DOHH2 (cell line): Measurements from ENCODE around the gene STRN4.
"Not testable (repeated sequence)": the region's sequence is repeated elsewhere in the genome, so short reads cannot be mapped to it uniquely, and the experiment has no call there.

Experiments
- H3F3A ChIP-seq: fragments of 200-600 bp; sonication (generic), shearing (Covaris generic); 2 replicates; pipeline ENCODE4 v1.6.0; 2016; ENCODE audit warnings: antibody characterized with exemption, mild to moderate bottlenecking; ENCODE audit not compliant: control insufficient read depth, insufficient read depth
- H3K27ac ChIP-seq: fragments of 200-600 bp; sonication (generic); 2 replicates; pipeline ENCODE4 v1.5.1; 2014; ENCODE audit warnings: low read depth, mild to moderate bottlenecking, low read length, moderate library complexity
- H3K27me3 ChIP-seq: fragments of 200-600 bp; sonication (generic); 2 replicates; pipeline ENCODE4 v1.6.1; 2014; ENCODE audit warnings: mild to moderate bottlenecking, low read length, mixed read lengths; ENCODE audit not compliant: control insufficient read depth
- H3K36me3 ChIP-seq: fragments of 200-600 bp; sonication (generic); 2 replicates; pipeline ENCODE4 v1.6.1; 2014; ENCODE audit warnings: mild to moderate bottlenecking, low read length, moderate library complexity, mixed read lengths; ENCODE audit not compliant: control insufficient read depth
- H3K4me1 ChIP-seq: fragments of 200-600 bp; sonication (generic); 2 replicates; pipeline ENCODE4 v1.6.1; 2014; ENCODE audit warnings: mild to moderate bottlenecking, low read length, mixed read lengths; ENCODE audit not compliant: control insufficient read depth
- H3K4me2 ChIP-seq: fragments of 200-600 bp; sonication (generic); 2 replicates; pipeline ENCODE4 v1.6.0; 2014; ENCODE audit warnings: mild to moderate bottlenecking, low read length, moderate library complexity
- H3K4me3 ChIP-seq: fragments of 200-600 bp; sonication (generic); 2 replicates; pipeline ENCODE4 v1.5.1; 2014; ENCODE audit warnings: mild to moderate bottlenecking, low read length, mixed read lengths
- H3K79me2 ChIP-seq: fragments of 200-600 bp; sonication (generic); 2 replicates; pipeline ENCODE4 v1.6.1; 2014; ENCODE audit warnings: mild to moderate bottlenecking, low read length, mixed read lengths; ENCODE audit not compliant: control insufficient read depth
- H3K9me2 ChIP-seq: fragments of 200-600 bp; sonication (generic); replicated peaks from 2 replicates; pipeline ENCODE4 v1.6.1; 2014; ENCODE audit warnings: mild to moderate bottlenecking, low read length, mixed read lengths; ENCODE audit not compliant: control insufficient read depth
- H3K9me3 ChIP-seq: fragments of 200-600 bp; sonication (generic); 2 replicates; pipeline ENCODE4 v1.6.1; 2014; ENCODE audit warnings: antibody characterized with exemption, low read length, mixed read lengths; ENCODE audit not compliant: control insufficient read depth, insufficient read depth
- H4K20me1 ChIP-seq: fragments of 200-600 bp; sonication (generic); 2 replicates; pipeline ENCODE4 v1.6.0; 2014; ENCODE audit warnings: low read depth, mild to moderate bottlenecking, antibody characterized with exemption, low read length, moderate library complexity; ENCODE audit not compliant: control insufficient read depth, insufficient read depth
- CTCF ChIP-seq: fragments of 200-600 bp; sonication (generic); IDR thresholded peaks from one replicate; pipeline ENCODE4 v1.5.1; 2014; ENCODE audit warnings: antibody characterized with exemption, mild to moderate bottlenecking, low read depth, low read length; ENCODE audit not compliant: poor library complexity, severe bottlenecking
- EZH2phosphoT487 ChIP-seq: fragments of 200-600 bp; sonication (generic); IDR thresholded peaks from 2 replicates; pipeline ENCODE4 v1.6.1; 2017; ENCODE audit warnings: borderline replicate concordance, mild to moderate bottlenecking, antibody characterized with exemption, low read length, moderate library complexity, mixed read lengths

STRN4 gene

GRCh38 chr19:46782355-46783019 is 36.2 kb upstream of the STRN4 start:
- Histone ChIP-seq H3F3A (peaks cover 5% of the 10 kb centered on the region; the same call in 1 of the 2 replicates), H3K9me2 (no peaks in the 10 kb centered on the region), H3K27me3 (no peaks in the 10 kb centered on the region), H3K36me3 (peaks cover 88% of the 10 kb centered on the region), H3K4me2 (no peak overlapping the region), H3K4me3 (no peak overlapping the region), H3K27ac (no peak overlapping the region), H4K20me1 (peaks cover 31% of the 10 kb centered on the region; the same call in 1 of the 2 replicates), H3K4me1 (peaks cover 25% of the 10 kb centered on the region), H3K79me2 (peaks cover 66% of the 10 kb centered on the region), H3K9me3 (no peaks in the 10 kb centered on the region)
- no peak for TF ChIP-seq EZH2phosphoT487
- no peak for TF ChIP-seq CTCF

GRCh38 chr19:46777956-46778645 is 31.9 kb upstream of the STRN4 start:
- H4K20me1 ChIP-seq, result peaks cover 25% of the 10 kb centered on the region; the same call in 1 of the 2 replicates
- not testable (repeated sequence) for H3K27me3 ChIP-seq

GRCh38 chr19:46776927-46777911 is 31.0 kb upstream of the STRN4 start:
- peaks cover 62% of the 10 kb centered on the region for H3K36me3 ChIP-seq
- H4K20me1 ChIP-seq, result peaks cover 19% of the 10 kb centered on the region; the same call in 1 of the 2 replicates
- H3K4me3 ChIP-seq, result no peak overlapping the region

More at GRCh38 chr19:46777956-46778645, 31.9 kb upstream of the STRN4 start:
- Histone ChIP-seq H3K36me3 (peaks cover 71% of the 10 kb centered on the region), H3K79me2 (peaks cover 25% of the 10 kb centered on the region), H3F3A (peaks cover 16% of the 10 kb centered on the region)
- H3K27ac ChIP-seq, H3K4me1 ChIP-seq, H3K9me3 ChIP-seq, H3K4me2 ChIP-seq, H3K9me2 ChIP-seq, H3K4me3 ChIP-seq: not testable (repeated sequence)

More at GRCh38 chr19:46776927-46777911, 31.0 kb upstream of the STRN4 start:
- H3F3A ChIP-seq, result peaks cover 19% of the 10 kb centered on the region
- no peaks in the 10 kb centered on the region for H3K9me2 ChIP-seq
- no peaks in the 10 kb centered on the region for H3K4me1 ChIP-seq
- H3K27me3 ChIP-seq, result no peaks in the 10 kb centered on the region
- H3K79me2 ChIP-seq, result peaks cover 16% of the 10 kb centered on the region
- no peak overlapping the region for H3K27ac ChIP-seq
- no peak overlapping the region for H3K4me2 ChIP-seq
- no peak for TF ChIP-seq EZH2phosphoT487
- TF ChIP-seq CTCF, result no peak
- H3K9me3 ChIP-seq, result no peaks in the 10 kb centered on the region
